Fibroblast of lung (primary cell): ENCODE results near the gene SMARCA2. TPM values are rescaled to one million over a fixed set of nuclear protein-coding genes. Genes with fewer than 3 reads are reported as not detected.

ENCODE experiments used
- DNase-seq, 2 donors: peaks; one replicate each; pipeline versions ENCODE4 v3.0.0 to v3.0.0-alpha.2; 2010; ENCODE audit warnings: low read depth in 2 of 2
- H2AFZ ChIP-seq: 2 replicates; pipeline ENCODE4 v1.5.1; 2012; ENCODE audit warnings: low read length, control low read depth, inconsistent platforms
- H3K27ac ChIP-seq: 2 replicates; pipeline ENCODE4 v1.5.1; 2011; ENCODE audit warnings: low read length, control low read depth; ENCODE audit not compliant: insufficient read depth
- H3K27me3 ChIP-seq: 2 replicates; pipeline ENCODE4 v1.5.1; 2011; ENCODE audit warnings: mild to moderate bottlenecking, low read length; ENCODE audit not compliant: control insufficient read depth, insufficient read depth
- H3K36me3 ChIP-seq: 2 replicates; pipeline ENCODE4 v1.5.1; 2011; ENCODE audit warnings: low read length; ENCODE audit not compliant: control insufficient read depth, insufficient read depth
- H3K4me1 ChIP-seq: 2 replicates; pipeline ENCODE4 v1.5.1; 2011; ENCODE audit warnings: low read length; ENCODE audit not compliant: control insufficient read depth, insufficient read depth; ENCODE audit errors: extremely low read depth
- H3K4me2 ChIP-seq: 2 replicates; pipeline ENCODE4 v1.5.1; 2011; ENCODE audit warnings: low read length, control low read depth; ENCODE audit not compliant: insufficient read depth; ENCODE audit errors: extremely low read depth
- H3K4me3 ChIP-seq, 4 experiments: fragments of 200-600 bp in 1 of 4; sonication (generic) in 1 of 4; replicated peaks in 1 of 4; 2 replicates each; pipeline ENCODE4 v1.5.1; 2011 to 2016; ENCODE audit warnings: low read length in 4 of 4, low read depth in 3 of 4, mild to moderate bottlenecking in 3 of 4, control low read depth in 2 of 4, inconsistent platforms in 1 of 4, mixed read lengths in 1 of 4; ENCODE audit not compliant: insufficient read depth in 1 of 4; ENCODE audit errors: control extremely low read depth in 1 of 4
- H3K79me2 ChIP-seq: 2 replicates; pipeline ENCODE4 v1.5.1; 2012; ENCODE audit warnings: mild to moderate bottlenecking, low read length, inconsistent platforms; ENCODE audit not compliant: control insufficient read depth, insufficient read depth
- H3K9ac ChIP-seq: 2 replicates; pipeline ENCODE4 v1.5.1; 2011; ENCODE audit warnings: mild to moderate bottlenecking, low read length, control low read depth; ENCODE audit not compliant: insufficient read depth
- H3K9me3 ChIP-seq: 2 replicates; pipeline ENCODE4 v1.5.1; 2012; ENCODE audit warnings: low read depth, low read length; ENCODE audit not compliant: control insufficient read depth, insufficient read depth
- H4K20me1 ChIP-seq: 2 replicates; pipeline ENCODE4 v1.5.1; 2011; ENCODE audit warnings: low read length; ENCODE audit not compliant: control insufficient read depth, insufficient read depth; ENCODE audit errors: extremely low read depth
- CTCF ChIP-seq, 2 donors: IDR thresholded peaks in 1 of 2; conservative IDR thresholded peaks in 1 of 2; 1 replicate in 1 of 2; 2 replicates in 1 of 2; pipeline ENCODE4 v1.5.1; 2011 to 2012; ENCODE audit warnings: low read length in 2 of 2, control low read depth in 1 of 2, inconsistent platforms in 1 of 2, low read depth in 1 of 2, mild to moderate bottlenecking in 1 of 2
- EZH2 ChIP-seq: IDR thresholded peaks from 2 replicates; pipeline ENCODE4 v1.5.1; 2012; ENCODE audit warnings: low read length, control low read depth, mild to moderate bottlenecking; ENCODE audit errors: missing control alignments
- polyA plus RNA-seq, 2 donors: library from polyadenylated mRNA; depleted of rRNA in 1 of 2; stranded (reverse) in 1 of 2; unstranded in 1 of 2; fragments of >200 nt; gene quantifications; 2 replicates each; pipeline ENCODE4 v1.2.1, GENCODE V29; 2011 to 2012; ENCODE audit warnings: missing spikeins in 1 of 2
- total RNA-seq: library from RNA; depleted of rRNA; stranded (reverse); fragments of >200 nt; gene quantifications from 2 replicates; pipeline ENCODE4 v1.2.1, GENCODE V29; 2014

The SMARCA2 gene
- total and polyA plus RNA-seq, 2 donors (not counting 1 experiment from before 2014, with no cell fraction given): 36.8 to 62.3 TPM

- Histone ChIP-seq H3K27ac (no peak overlapping the region), H3K79me2 (no peaks in the 10 kb centered on the region), H3K4me2 (no peak overlapping the region), H3K9me3 (no peaks in the 10 kb centered on the region), H2AFZ (no peak overlapping the region), H3K9ac (no peak overlapping the region), H3K36me3 (no peaks in the 10 kb centered on the region), H3K4me1 (no peaks in the 10 kb centered on the region), H3K4me3 (no peak overlapping the region), H4K20me1 (no peaks in the 10 kb centered on the region), H3K27me3 (no peaks in the 10 kb centered on the region)
- TF ChIP-seq CTCF (conservative IDR thresholded peaks at IDR 0.05 in 1 of 2, IDR thresholded peaks at IDR 0.05 in 1 of 2; ENCODE audit: low read depth in 1 of 2, low read length in 2 of 2) (no peak), EZH2 (no peak)
- no peak for DNase-seq
Measured at GRCh38 chr9:2106666-2107065, 91.5 kb downstream of the SMARCA2 start.

- Histone ChIP-seq H3K36me3 (no peaks in the 10 kb centered on the region), H4K20me1 (no peaks in the 10 kb centered on the region), H3K4me1 (no peaks in the 10 kb centered on the region), H3K4me3 (no peak overlapping the region), H3K9me3 (no peaks in the 10 kb centered on the region), H3K27me3 (no peaks in the 10 kb centered on the region), H3K4me2 (no peak overlapping the region), H3K79me2 (no peaks in the 10 kb centered on the region), H2AFZ (no peak overlapping the region), H3K27ac (no peak overlapping the region), H3K9ac (no peak overlapping the region)
- no peak for DNase-seq
- TF ChIP-seq EZH2: no peak
- TF ChIP-seq CTCF (conservative IDR thresholded peaks at IDR 0.05 in 1 of 2, IDR thresholded peaks at IDR 0.05 in 1 of 2; ENCODE audit: low read depth in 1 of 2, low read length in 2 of 2): no peak
Measured at GRCh38 chr9:2107906-2108451, 92.8 kb downstream of the SMARCA2 start.

- Histone ChIP-seq H3K27me3 (no peaks in the 10 kb centered on the region), H3K4me2 (no peak overlapping the region), H3K36me3 (no peaks in the 10 kb centered on the region), H3K4me3 (no peak overlapping the region), H3K9ac (no peak overlapping the region), H3K27ac (no peak overlapping the region), H3K9me3 (no peaks in the 10 kb centered on the region), H3K4me1 (no peaks in the 10 kb centered on the region), H2AFZ (no peak overlapping the region), H3K79me2 (no peaks in the 10 kb centered on the region), H4K20me1 (no peaks in the 10 kb centered on the region)
- DNase-seq: peak; percentile 26 to 83
- TF ChIP-seq EZH2: no peak
- no peak for TF ChIP-seq CTCF (conservative IDR thresholded peaks at IDR 0.05 in 1 of 2, IDR thresholded peaks at IDR 0.05 in 1 of 2; ENCODE audit: low read depth in 1 of 2, low read length in 2 of 2)
Measured at GRCh38 chr9:2109069-2109650, 94.0 kb downstream of the SMARCA2 start.
